ENCODE results near the gene CDK5RAP3.

Gene CDK5RAP3

GRCh38 chr17:47950448-47950847, 20.5 kb upstream of the CDK5RAP3 start:
- no peaks in the 10 kb centered on the region for H3K27me3 ChIP-seq
- H3K27ac ChIP-seq = no peak overlapping the region
- H3K4me3 ChIP-seq (ENCODE audit: low read depth in 1 of 2, low read length in 1 of 2) = no peak overlapping the region
- H3K4me1 ChIP-seq (ENCODE audit: control insufficient read depth in 1 of 2, insufficient read depth in 1 of 2, low read depth in 1 of 2, low read length in 1 of 2) = peaks cover 10 to 11% of the 10 kb centered on the region in 2 experiments
- H3K9me3 ChIP-seq = no peaks in the 10 kb centered on the region
- H3K36me3 ChIP-seq = no peaks in the 10 kb centered on the region
- no peak for TF ChIP-seq CTCF (IDR thresholded peaks at IDR 0.05)

GRCh38 chr17:47952171-47953021, 18.5 kb upstream of the CDK5RAP3 start:
- H3K27ac ChIP-seq = no peak overlapping the region
- no peaks in the 10 kb centered on the region for H3K36me3 ChIP-seq
- H3K4me1 ChIP-seq (ENCODE audit: control insufficient read depth in 1 of 2, insufficient read depth in 1 of 2, low read depth in 1 of 2, low read length in 1 of 2) = peaks cover 10 to 11% of the 10 kb centered on the region in 2 experiments
- no peak for TF ChIP-seq CTCF (IDR thresholded peaks at IDR 0.05)
- H3K27me3 ChIP-seq = no peaks in the 10 kb centered on the region
- no peak overlapping the region for H3K4me3 ChIP-seq (ENCODE audit: low read depth in 1 of 2, low read length in 1 of 2)
- H3K9me3 ChIP-seq = no peaks in the 10 kb centered on the region

GRCh38 chr17:47953909-47954308, 17.0 kb upstream of the CDK5RAP3 start:
- Histone ChIP-seq H3K4me3 (ENCODE audit: low read depth in 1 of 2, low read length in 1 of 2) (no peak overlapping the region), H3K4me1 (ENCODE audit: control insufficient read depth in 1 of 2, insufficient read depth in 1 of 2, low read depth in 1 of 2, low read length in 1 of 2) (peaks cover 9% of the 10 kb centered on the region in 2 experiments), H3K36me3 (no peaks in the 10 kb centered on the region), H3K27ac (no peak overlapping the region), H3K27me3 (no peaks in the 10 kb centered on the region), H3K9me3 (no peaks in the 10 kb centered on the region)
- no peak for TF ChIP-seq CTCF (IDR thresholded peaks at IDR 0.05)

GRCh38 chr17:47955497-47956461, 15.1 kb upstream of the CDK5RAP3 start:
- no peak for TF ChIP-seq CTCF (IDR thresholded peaks at IDR 0.05)
- no peak overlapping the region for H3K27ac ChIP-seq
- H3K4me3 ChIP-seq (ENCODE audit: low read depth in 1 of 2, low read length in 1 of 2) = no peak overlapping the region
- H3K4me1 ChIP-seq (ENCODE audit: control insufficient read depth in 1 of 2, insufficient read depth in 1 of 2, low read depth in 1 of 2, low read length in 1 of 2) = no peaks in the 10 kb centered on the region
- no peaks in the 10 kb centered on the region for H3K9me3 ChIP-seq
- no peaks in the 10 kb centered on the region for H3K27me3 ChIP-seq
- H3K36me3 ChIP-seq = no peaks in the 10 kb centered on the region

- Histone ChIP-seq H3K4me1 (ENCODE audit: control insufficient read depth in 1 of 2, insufficient read depth in 1 of 2, low read depth in 1 of 2, low read length in 1 of 2) (no peaks in the 10 kb centered on the region), H3K9me3 (no peaks in the 10 kb centered on the region), H3K36me3 (no peaks in the 10 kb centered on the region), H3K4me3 (ENCODE audit: low read depth in 1 of 2, low read length in 1 of 2) (no peak overlapping the region), H3K27ac (no peak overlapping the region), H3K27me3 (no peaks in the 10 kb centered on the region)
- TF ChIP-seq CTCF (IDR thresholded peaks at IDR 0.05) = no peak
Measured at GRCh38 chr17:47956791-47957590, 13.9 kb upstream of the CDK5RAP3 start.
